CD14-positive monocyte (primary cell): ENCODE data around the gene HDAC4. TPM values are rescaled to one million over a fixed set of nuclear protein-coding genes. Genes with fewer than 3 reads are reported as not detected.

ENCODE experiments used
- DNase-seq, 3 donors: peaks; one replicate each; pipeline ENCODE4 v3.0.0-alpha.2; 2011 to 2022
- H2AFZ ChIP-seq: 2 replicates; pipeline ENCODE4 v1.6.0; 2012; ENCODE audit warnings: mild to moderate bottlenecking, low read depth, low read length, inconsistent platforms; ENCODE audit not compliant: insufficient read depth, poor library complexity, severe bottlenecking
- H3K27ac ChIP-seq, 2 donors: 1 replicate in 1 of 2; 2 replicates in 1 of 2; pipeline ENCODE4 v1.5.1; 2012 to 2013; ENCODE audit warnings: low read length in 2 of 2, control low read depth in 1 of 2, inconsistent platforms in 1 of 2, low read depth in 1 of 2, mild to moderate bottlenecking in 1 of 2
- H3K27me3 ChIP-seq, 2 donors: one replicate each; pipeline versions ENCODE4 v1.6.0 to v1.6.1; 2011 to 2013; ENCODE audit warnings: low read length in 2 of 2; ENCODE audit not compliant: control insufficient read depth in 2 of 2, insufficient read depth in 2 of 2
- H3K36me3 ChIP-seq, 2 donors: replicated peaks in 1 of 2; 1 replicate in 1 of 2; 2 replicates in 1 of 2; pipeline versions ENCODE4 v1.5.1 to v1.6.1; 2012 to 2013; ENCODE audit warnings: low read length in 2 of 2, control low read depth in 1 of 2, inconsistent platforms in 1 of 2, mild to moderate bottlenecking in 1 of 2; ENCODE audit not compliant: insufficient read depth in 2 of 2, control insufficient read depth in 1 of 2
- H3K4me1 ChIP-seq, 2 donors: 1 replicate in 1 of 2; 2 replicates in 1 of 2; pipeline versions ENCODE4 v1.5.1 to v1.6.1; 2012 to 2013; ENCODE audit warnings: low read length in 2 of 2, control low read depth in 1 of 2, inconsistent platforms in 1 of 2, mild to moderate bottlenecking in 1 of 2, moderate library complexity in 1 of 2; ENCODE audit not compliant: insufficient read depth in 2 of 2, control insufficient read depth in 1 of 2
- H3K4me2 ChIP-seq: replicated peaks from 2 replicates; pipeline ENCODE3; 2012; ENCODE audit warnings: low read length, moderate library complexity, mild to moderate bottlenecking; ENCODE audit not compliant: poor library complexity, severe bottlenecking; ENCODE audit errors: extremely low read depth
- H3K4me3 ChIP-seq, 3 experiments: fragments of 200-600 bp in 1 of 3; sonication (generic) in 1 of 3; replicated peaks in 1 of 3; 1 replicate in 2 of 3; 2 replicates in 1 of 3; pipeline ENCODE4 v1.5.1; 2011 to 2013; ENCODE audit warnings: low read length in 3 of 3, mild to moderate bottlenecking in 3 of 3, control low read depth in 2 of 3, low read depth in 2 of 3, inconsistent platforms in 1 of 3, moderate library complexity in 1 of 3
- H3K79me2 ChIP-seq: 2 replicates; pipeline ENCODE4 v1.6.0; 2012; ENCODE audit warnings: mild to moderate bottlenecking, control low read depth, inconsistent platforms, low read length, moderate library complexity; ENCODE audit not compliant: insufficient read depth
- H3K9ac ChIP-seq: 2 replicates; pipeline ENCODE4 v1.6.0; 2017; ENCODE audit warnings: low read length, mild to moderate bottlenecking; ENCODE audit not compliant: insufficient read depth, poor library complexity, severe bottlenecking
- H3K9me3 ChIP-seq, 2 donors: replicated peaks in 1 of 2; 1 replicate in 1 of 2; 2 replicates in 1 of 2; pipeline versions ENCODE4 v1.5.1 to v1.6.1; 2012 to 2013; ENCODE audit warnings: low read length in 2 of 2, control low read depth in 1 of 2; ENCODE audit not compliant: control insufficient read depth in 1 of 2, insufficient read depth in 1 of 2
- H4K20me1 ChIP-seq: 2 replicates; pipeline ENCODE4 v1.6.0; 2012; ENCODE audit warnings: mild to moderate bottlenecking, low read length, control low read depth, moderate library complexity; ENCODE audit not compliant: insufficient read depth
- H3K27ac Mint-ChIP-seq, 7 donors: one replicate each; pipeline ENCODE4 v1.8.0; 2020; ENCODE audit warnings: mild to moderate bottlenecking in 7 of 7, mixed read lengths in 7 of 7, moderate library complexity in 6 of 7, inconsistent platforms in 2 of 7
- H3K27me3 Mint-ChIP-seq, 3 donors: one replicate each; pipeline ENCODE4 v1.8.0; 2021 to 2022; ENCODE audit warnings: low read depth in 3 of 3, mild to moderate bottlenecking in 3 of 3, mixed read lengths in 3 of 3, moderate library complexity in 3 of 3, inconsistent platforms in 1 of 3
- H3K36me3 Mint-ChIP-seq, 2 donors: one replicate each; pipeline ENCODE4 v1.8.0; 2020; ENCODE audit warnings: mixed read lengths in 2 of 2, inconsistent platforms in 1 of 2, mild to moderate bottlenecking in 1 of 2
- H3K4me1 Mint-ChIP-seq: one replicate; pipeline ENCODE4 v1.8.0; 2020; ENCODE audit warnings: mild to moderate bottlenecking, mixed read lengths
- H3K4me3 Mint-ChIP-seq, 2 donors: one replicate each; pipeline ENCODE4 v1.8.0; 2020; ENCODE audit warnings: mild to moderate bottlenecking in 2 of 2, mixed read lengths in 2 of 2, moderate library complexity in 1 of 2
- H3K9me3 Mint-ChIP-seq, 7 donors: one replicate each; pipeline ENCODE4 v1.8.0; 2020 to 2022; ENCODE audit warnings: mixed read lengths in 7 of 7, mild to moderate bottlenecking in 6 of 7, moderate library complexity in 6 of 7, inconsistent platforms in 2 of 7
- WGBS: methylation state at CpG from one replicate; pipeline ENCODE4 v1.1.5; 2013; ENCODE audit warnings: missing lambda C conversion rate; ENCODE audit not compliant: insufficient coverage; 5-methylcytosine and 5-hydroxymethylcytosine counted together
- intact Hi-C, 2 donors: fragments of 100-400 bp; cut with micrococcal nuclease; formaldehyde crosslinking; loops; one replicate each; pipeline versions ENCODE4 v1.15.0 to v1.15.1; 2023
- polyA plus RNA-seq, 3 donors: library from polyadenylated mRNA; depleted of rRNA in 1 of 3; unstranded in 2 of 3; stranded (reverse) in 1 of 3; fragments of 300-500 nt in 2 of 3; fragments of >200 nt in 1 of 3; fragmentation: Illumina TruSeq in 2 of 3; gene quantifications; 1 replicate in 2 of 3; 2 replicates in 1 of 3; pipeline ENCODE4 v1.2.3, GENCODE V29; 2012 to 2021
- TF ChIP-seq, protein P1 (sequence below): fragments of 200-600 bp; IDR thresholded peaks from one replicate; pipeline ENCODE4 v1.8.0; 2022; ENCODE audit warnings: antibody characterized with exemption, mild to moderate bottlenecking

Gene HDAC4
- polyA plus RNA-seq, 3 donors, result 3.3 to 23.0 (median 4.5) TPM

DNA sequence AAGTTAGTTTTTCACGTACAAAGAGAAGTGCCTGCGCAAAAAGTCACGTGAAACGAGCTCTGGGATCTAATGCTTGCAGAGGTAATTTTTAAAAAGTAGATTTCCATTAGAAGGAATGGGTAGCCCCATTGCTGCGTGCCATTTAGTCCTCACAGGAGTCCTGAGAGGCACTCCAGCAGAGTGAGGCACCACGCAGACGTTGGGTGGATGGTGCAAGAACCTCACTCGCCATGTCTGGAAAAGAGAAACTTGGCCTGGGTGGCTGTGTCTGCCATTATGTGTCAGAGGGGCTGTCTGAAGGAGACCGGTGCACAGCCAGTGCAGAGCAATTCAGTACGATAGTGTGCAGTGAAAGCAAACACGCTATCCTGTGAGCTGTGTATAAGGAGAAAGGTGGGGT, 1.8 kb upstream of the HDAC4 start:
- no peak overlapping the region for H3K9ac ChIP-seq
- H3K4me3 ChIP-seq, result peak overlapping the region in 1 of 3 experiments; percentile 79
- Mint-ChIP-seq H3K36me3 (peaks cover 0 to 3% of the 10 kb centered on the region in 2 donors), H3K27ac (peak overlapping the region in 3 of 7 donors; percentile 23 to 97 (median 48)), H3K4me3 (peak overlapping the region in 1 of 2 donors; percentile 79), H3K4me1 (peaks cover 29% of the 10 kb centered on the region), H3K9me3 (no peaks in the 10 kb centered on the region), H3K27me3 (peaks cover 0 to 11% (median 0%) of the 10 kb centered on the region in 3 donors)
- H3K4me1 ChIP-seq, result peaks cover 14 to 32% of the 10 kb centered on the region in 2 donors
- peak overlapping the region; percentile 78 for H3K4me2 ChIP-seq
- 86% methylated on average over 7 of the region's 11 CpGs for WGBS
- H3K36me3 ChIP-seq, result no peaks in the 10 kb centered on the region
- peaks cover 29% of the 10 kb centered on the region for H3K79me2 ChIP-seq
- TF ChIP-seq, protein P1, sequence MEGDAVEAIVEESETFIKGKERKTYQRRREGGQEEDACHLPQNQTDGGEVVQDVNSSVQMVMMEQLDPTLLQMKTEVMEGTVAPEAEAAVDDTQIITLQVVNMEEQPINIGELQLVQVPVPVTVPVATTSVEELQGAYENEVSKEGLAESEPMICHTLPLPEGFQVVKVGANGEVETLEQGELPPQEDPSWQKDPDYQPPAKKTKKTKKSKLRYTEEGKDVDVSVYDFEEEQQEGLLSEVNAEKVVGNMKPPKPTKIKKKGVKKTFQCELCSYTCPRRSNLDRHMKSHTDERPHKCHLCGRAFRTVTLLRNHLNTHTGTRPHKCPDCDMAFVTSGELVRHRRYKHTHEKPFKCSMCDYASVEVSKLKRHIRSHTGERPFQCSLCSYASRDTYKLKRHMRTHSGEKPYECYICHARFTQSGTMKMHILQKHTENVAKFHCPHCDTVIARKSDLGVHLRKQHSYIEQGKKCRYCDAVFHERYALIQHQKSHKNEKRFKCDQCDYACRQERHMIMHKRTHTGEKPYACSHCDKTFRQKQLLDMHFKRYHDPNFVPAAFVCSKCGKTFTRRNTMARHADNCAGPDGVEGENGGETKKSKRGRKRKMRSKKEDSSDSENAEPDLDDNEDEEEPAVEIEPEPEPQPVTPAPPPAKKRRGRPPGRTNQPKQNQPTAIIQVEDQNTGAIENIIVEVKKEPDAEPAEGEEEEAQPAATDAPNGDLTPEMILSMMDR, result no peak
- H2AFZ ChIP-seq, result no peak overlapping the region
- H4K20me1 ChIP-seq, result peaks cover 5% of the 10 kb centered on the region
- no peaks in the 10 kb centered on the region for H3K9me3 ChIP-seq
- intact Hi-C loops, result loop anchor here in 1 of 2 donors (5.0 kb wide), 2 partner anchors 35 to 65 kb away; no protein-coding TSS in a partner anchor
- H3K27me3 ChIP-seq, result no peaks in the 10 kb centered on the region
- no peak for DNase-seq
- no peak overlapping the region for H3K27ac ChIP-seq

DNA sequence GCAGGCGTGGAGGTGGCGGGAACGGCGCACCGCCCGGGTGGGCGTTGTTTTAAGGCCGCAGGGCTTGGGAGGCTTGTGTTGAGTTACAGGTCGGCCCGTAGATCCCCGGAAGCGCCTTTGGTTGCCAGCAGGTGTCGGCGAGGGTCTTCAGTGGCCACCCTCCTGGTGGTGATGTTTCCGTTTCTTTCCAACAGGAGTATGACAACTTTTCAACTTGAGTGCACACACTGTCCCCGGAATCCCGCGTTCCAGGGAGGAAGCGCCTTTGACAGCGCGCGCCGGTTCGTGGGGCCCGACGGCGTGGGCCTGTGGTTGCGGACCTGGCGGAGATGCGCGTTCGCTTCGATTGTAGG, 1.0 kb upstream of the HDAC4 start:
- peaks cover 14 to 36% of the 10 kb centered on the region in 2 donors for H3K4me1 ChIP-seq
- intact Hi-C loops, result loop anchor here in 1 of 2 donors (2.0 to 5.0 kb wide), 3 partner anchors 35 to 99 kb away; no protein-coding TSS in a partner anchor
- H3K9me3 ChIP-seq, result no peaks in the 10 kb centered on the region
- H3K4me3 ChIP-seq, result peak overlapping the region; percentile 52 to 85 (median 79)
- Mint-ChIP-seq H3K36me3 (peaks cover 4% of the 10 kb centered on the region in 2 donors), H3K27me3 (peaks cover 0 to 11% (median 0%) of the 10 kb centered on the region in 3 donors), H3K27ac (peak overlapping the region; percentile 95 to 99 (median 98)), H3K9me3 (no peaks in the 10 kb centered on the region), H3K4me3 (peak overlapping the region; percentile 79 to 88), H3K4me1 (peaks cover 36% of the 10 kb centered on the region)
- peaks cover 10% of the 10 kb centered on the region for H4K20me1 ChIP-seq
- H3K27ac ChIP-seq, result peak overlapping the region; percentile 99
- peak overlapping the region; percentile 78 for H3K4me2 ChIP-seq
- H3K9ac ChIP-seq, result peak overlapping the region; percentile 94
- TF ChIP-seq, protein P1, result no peak
- H3K79me2 ChIP-seq, result peaks cover 37% of the 10 kb centered on the region
- H3K27me3 ChIP-seq, result no peaks in the 10 kb centered on the region
- peak overlapping the region; percentile 83 for H2AFZ ChIP-seq
- under 1% methylated on average over 33 of the region's 33 CpGs for WGBS
- H3K36me3 ChIP-seq, result no peaks in the 10 kb centered on the region
- peak; percentile 50 to 54 (median 50) for DNase-seq
